OCI-LY7 (cell line): ENCODE results near the gene GATA6. TPM values are rescaled to one million over a fixed set of nuclear protein-coding genes. Genes with fewer than 3 reads are reported as not detected.

Experiments
- BruUV-seq: library from RNA; stranded (reverse); fragments of 400-500 nt; replicated peaks from 2 replicates; lab custom pipeline; 2021; lab: Mats Ljungman, UMichigan
- CTCF ChIA-PET: fragments of 300-600 bp; sonication (Branson Sonifier 250); formaldehyde crosslinking; loops from one replicate; lab custom pipeline; 2022; ENCODE audit warnings: antibody characterized with exemption; ENCODE audit not compliant: unreplicated experiment; lab: Charles Lee
- POLR2A ChIA-PET: fragments of 300-600 bp; sonication (Branson Sonifier 250); formaldehyde crosslinking; loops from one replicate; lab custom pipeline; 2022; ENCODE audit warnings: antibody characterized with exemption; lab: Charles Lee
- DNase-seq: peaks from one replicate; pipeline ENCODE4 v3.0.0-alpha.2; 2015; ENCODE audit warnings: low spot score
- H2AFZ ChIP-seq: fragments of 200-600 bp; sonication (generic), shearing (Covaris generic); 2 replicates; pipeline ENCODE4 v1.6.1; 2014; ENCODE audit warnings: mild to moderate bottlenecking, antibody characterized with exemption, low read length, moderate library complexity
- H3K27ac ChIP-seq: fragments of 200-600 bp; sonication (generic); 2 replicates; pipeline ENCODE4 v1.5.1; 2014; ENCODE audit warnings: mixed run types, low read depth, mild to moderate bottlenecking, moderate library complexity, low read length, inconsistent platforms; ENCODE audit not compliant: poor library complexity, severe bottlenecking
- H3K36me3 ChIP-seq: fragments of 200-600 bp; sonication (generic); 2 replicates; pipeline ENCODE4 v1.6.1; 2014; ENCODE audit warnings: mild to moderate bottlenecking, antibody characterized with exemption, low read length, moderate library complexity, mixed read lengths; ENCODE audit not compliant: insufficient read depth
- H3K4me1 ChIP-seq: fragments of 200-600 bp; sonication (generic); 2 replicates; pipeline ENCODE4 v1.5.1; 2014; ENCODE audit warnings: mild to moderate bottlenecking, low read length; ENCODE audit not compliant: insufficient read depth, poor library complexity, severe bottlenecking
- H3K4me2 ChIP-seq: fragments of 200-600 bp; sonication (generic); 2 replicates; pipeline ENCODE4 v1.6.1; 2014; ENCODE audit warnings: mild to moderate bottlenecking, low read length
- H3K4me3 ChIP-seq: fragments of 200-600 bp; sonication (generic); 2 replicates; pipeline ENCODE4 v1.5.1; 2014; ENCODE audit warnings: mild to moderate bottlenecking, low read depth, low read length; ENCODE audit not compliant: poor library complexity, severe bottlenecking
- H3K79me2 ChIP-seq: fragments of 200-600 bp; sonication (generic); 2 replicates; pipeline ENCODE4 v1.6.1; 2016; ENCODE audit warnings: low read depth, mild to moderate bottlenecking, low read length, moderate library complexity, mixed read lengths; ENCODE audit not compliant: insufficient read depth
- H3K9me2 ChIP-seq: fragments of 200-600 bp; sonication (generic); 2 replicates; pipeline ENCODE4 v1.6.1; 2016; ENCODE audit warnings: mild to moderate bottlenecking, low read length, mixed read lengths; ENCODE audit not compliant: insufficient read depth
- H3K9me3 ChIP-seq: fragments of 200-600 bp; sonication (generic); 2 replicates; pipeline ENCODE4 v1.6.1; 2014; ENCODE audit warnings: mild to moderate bottlenecking, mixed run types, low read length, mixed read lengths
- H4K20me1 ChIP-seq: fragments of 200-600 bp; sonication (generic); 2 replicates; pipeline ENCODE4 v1.6.1; 2014; ENCODE audit warnings: mild to moderate bottlenecking, antibody characterized with exemption, low read length, moderate library complexity, mixed read lengths; ENCODE audit not compliant: insufficient read depth
- CTCF ChIP-seq: fragments of 200-600 bp; sonication (generic); conservative IDR thresholded peaks from 2 replicates; pipeline ENCODE4 v1.5.1; 2014; ENCODE audit warnings: mild to moderate bottlenecking, antibody characterized with exemption, low read length, moderate library complexity, mixed read lengths
- EZH2phosphoT487 ChIP-seq: fragments of 200-600 bp; sonication (generic); IDR thresholded peaks from 2 replicates; pipeline ENCODE4 v1.6.1; 2018; ENCODE audit warnings: low read depth, borderline replicate concordance, mild to moderate bottlenecking, mixed run types, antibody characterized with exemption, low read length, moderate library complexity, mixed read lengths
- intact Hi-C: fragments of 100-400 bp; cut with micrococcal nuclease; formaldehyde crosslinking; loops from one replicate; pipeline ENCODE4 v1.10.0; 2022; ENCODE audit not compliant: unreplicated experiment
- total RNA-seq, 2 experiments: library from RNA; depleted of rRNA in 1 of 2; stranded (reverse); fragments of >200 nt in 1 of 2; shearing (Covaris generic) in 1 of 2; gene quantifications; 2 replicates each; pipeline ENCODE4 v1.2.3, GENCODE V29; 2014 to 2022

Gene GATA6
- total RNA-seq, 2 experiments from 2014 or later = not detected

- intact Hi-C loops = no loop called here
- no peak for DNase-seq
- Histone ChIP-seq H3K4me1 (no peaks in the 10 kb centered on the region), H3K79me2 (no peaks in the 10 kb centered on the region), H3K4me3 (no peak overlapping the region), H4K20me1 (no peaks in the 10 kb centered on the region), H3K4me2 (no peak overlapping the region), H3K9me3 (no peaks in the 10 kb centered on the region), H2AFZ (no peak overlapping the region), H3K27ac (no peak overlapping the region), H3K9me2 (no peaks in the 10 kb centered on the region), H3K36me3 (no peaks in the 10 kb centered on the region)
- ChIA-PET CTCF (no interaction called here), POLR2A (no interaction called here)
- BruUV-seq = no TSS peak
- TF ChIP-seq EZH2phosphoT487 (no peak), CTCF (no peak)
These were observed 7.3 kb downstream of the GATA6 start for GRCh38 chr18:22176420-22177326.

GRCh38 chr18:22177327-22177871, 8.0 kb downstream of the GATA6 start:
- TF ChIP-seq EZH2phosphoT487 = no peak
- TF ChIP-seq CTCF = no peak
- Histone ChIP-seq H3K9me3 (no peaks in the 10 kb centered on the region), H3K27ac (no peak overlapping the region), H4K20me1 (no peaks in the 10 kb centered on the region), H3K9me2 (no peaks in the 10 kb centered on the region), H3K4me1 (no peaks in the 10 kb centered on the region), H3K4me3 (no peak overlapping the region), H3K79me2 (no peaks in the 10 kb centered on the region), H2AFZ (no peak overlapping the region), H3K4me2 (no peak overlapping the region), H3K36me3 (no peaks in the 10 kb centered on the region)
- ChIA-PET POLR2A (no interaction called here), CTCF (no interaction called here)
- BruUV-seq = no TSS peak
- DNase-seq = no peak
- intact Hi-C loops = no loop called here

- H3K4me2 ChIP-seq = no peak overlapping the region
- intact Hi-C loops = no loop called here
These were observed 9.8 kb downstream of the GATA6 start for GRCh38 chr18:22179174-22179573.

More at GRCh38 chr18:22179174-22179573, 9.8 kb downstream of the GATA6 start:
- Histone ChIP-seq H3K79me2 (no peaks in the 10 kb centered on the region), H4K20me1 (no peaks in the 10 kb centered on the region), H3K4me1 (no peaks in the 10 kb centered on the region), H3K9me2 (no peaks in the 10 kb centered on the region), H3K9me3 (no peaks in the 10 kb centered on the region), H3K36me3 (no peaks in the 10 kb centered on the region), H2AFZ (no peak overlapping the region), H3K27ac (no peak overlapping the region), H3K4me3 (no peak overlapping the region)
- DNase-seq = no peak
- ChIA-PET POLR2A (no interaction called here), CTCF (no interaction called here)
- BruUV-seq = no TSS peak
- TF ChIP-seq EZH2phosphoT487 = no peak
- no peak for TF ChIP-seq CTCF
